AG09319 (cell line): ENCODE results near the gene MMADHC.

Experiments used
- DNase-seq: peaks from one replicate; pipeline ENCODE4 v3.0.0-alpha.2; 2010; ENCODE audit warnings: low read depth; ENCODE audit errors: extremely low read depth
- CTCF ChIP-seq: IDR thresholded peaks from 2 replicates; pipeline ENCODE4 v1.5.1; 2011; ENCODE audit warnings: low read depth, mild to moderate bottlenecking, inconsistent platforms, low read length, moderate library complexity

MMADHC gene

DNA sequence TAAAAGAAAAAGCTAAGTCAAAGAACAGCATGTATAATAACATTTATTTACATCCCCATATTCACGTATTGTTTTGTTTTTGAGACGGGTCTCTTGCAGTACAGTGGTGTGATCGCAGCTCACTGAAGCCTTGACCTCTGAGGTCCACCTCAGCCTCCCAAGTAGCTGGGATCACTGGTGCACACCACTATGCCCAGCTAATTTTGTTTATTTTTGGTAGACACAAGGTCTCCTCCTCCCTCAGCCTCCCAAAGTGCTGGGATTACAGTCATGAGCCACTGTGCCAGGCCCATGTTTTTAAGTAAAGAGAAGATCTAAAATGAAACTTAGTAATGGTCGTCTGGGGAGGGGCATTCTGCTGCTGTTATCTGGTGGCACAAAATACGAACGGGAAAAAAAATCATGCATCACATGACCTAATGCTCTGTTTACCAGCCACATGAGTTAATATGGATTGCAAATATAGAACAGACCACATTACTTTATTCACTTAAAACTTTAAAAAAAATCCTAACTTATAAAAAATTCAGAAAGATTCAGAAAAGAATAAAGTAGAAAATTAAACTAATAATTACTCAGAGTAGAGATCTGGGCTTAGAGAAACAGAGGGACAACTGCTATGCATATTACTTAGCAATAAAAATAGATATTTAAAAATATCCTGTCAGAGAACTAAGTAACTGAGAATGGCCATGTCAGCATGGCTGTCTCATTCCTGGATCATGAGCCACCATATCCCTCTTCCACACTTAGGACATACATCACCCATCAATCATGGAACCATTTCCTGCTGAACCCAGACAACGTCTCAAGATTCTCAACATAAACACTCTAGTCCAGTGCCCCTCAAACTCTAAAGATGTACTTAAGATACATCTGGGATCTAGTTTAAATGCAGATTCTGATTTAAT lies 7.3 kb downstream of the MMADHC start:
- no peak for TF ChIP-seq CTCF
- DNase-seq = no peak

GRCh38 chr2:149577269-149577668 lies 10.3 kb downstream of the MMADHC start:
- no peak for DNase-seq
- TF ChIP-seq CTCF = no peak

DNA sequence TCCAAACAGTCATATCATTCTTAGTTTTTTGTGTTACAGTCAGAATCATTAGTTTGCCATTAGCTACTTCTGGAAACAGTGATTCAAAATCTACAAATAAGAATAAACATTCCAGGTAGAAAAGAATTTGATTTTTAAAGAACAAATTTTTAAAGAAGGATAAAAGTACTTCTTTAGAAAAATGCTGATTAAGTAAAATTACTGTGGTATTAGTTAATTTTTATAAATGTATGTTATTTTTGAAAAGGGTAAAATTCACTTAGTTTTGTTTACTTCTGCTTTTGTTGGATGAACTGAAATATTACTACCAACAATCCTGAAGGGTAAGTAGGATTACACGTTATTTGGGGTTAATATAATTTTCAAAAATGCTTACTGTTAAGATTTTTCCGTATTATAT lies 11.8 kb downstream of the MMADHC start:
- no peak for TF ChIP-seq CTCF
- no peak for DNase-seq

DNA sequence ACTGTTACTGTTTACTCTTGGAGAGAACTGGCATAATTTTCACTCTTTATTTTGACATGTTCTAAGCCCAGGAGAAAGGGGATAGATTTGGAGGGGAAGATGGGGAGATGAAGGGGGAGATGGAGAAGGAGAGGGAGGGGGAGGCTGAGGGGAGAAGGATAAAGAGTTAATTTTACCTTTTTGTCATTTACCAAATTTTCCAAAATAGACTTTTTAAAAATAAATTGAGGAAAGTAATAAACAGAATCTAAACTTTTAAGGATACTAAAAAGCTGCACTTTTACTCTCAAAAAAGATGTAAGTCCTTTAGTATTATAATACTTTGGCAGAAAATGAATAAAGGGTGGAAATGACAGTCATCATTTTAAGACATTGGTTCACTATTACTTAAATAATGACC lies 12.3 kb downstream of the MMADHC start:
- no peak for DNase-seq
- no peak for TF ChIP-seq CTCF

DNA sequence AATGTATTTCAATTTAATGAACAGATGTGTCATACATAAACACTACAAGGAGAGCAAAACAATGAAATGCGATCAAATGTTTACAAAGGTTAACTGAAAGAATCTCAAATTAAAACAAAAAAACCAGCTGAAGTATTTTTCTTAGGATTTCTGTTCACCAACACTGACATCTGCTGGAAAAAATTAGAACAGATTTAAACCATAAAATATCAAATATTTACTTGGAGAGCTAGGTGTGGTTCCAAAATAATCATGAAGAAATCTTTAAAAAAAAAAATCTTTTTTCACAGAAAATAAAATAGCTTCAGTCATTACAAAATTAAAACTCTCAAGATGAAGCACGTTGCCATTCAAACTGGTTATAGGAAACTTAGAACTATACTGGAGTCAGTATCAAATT lies 13.8 kb downstream of the MMADHC start:
- no peak for DNase-seq
- TF ChIP-seq CTCF = peak; percentile 39

GRCh38 chr2:149572102-149572953 lies 15.2 kb downstream of the MMADHC start:
- no peak for DNase-seq
- no peak for TF ChIP-seq CTCF

- no peak for TF ChIP-seq CTCF
- DNase-seq = no peak
These were observed 19.4 kb downstream of the MMADHC start for GRCh38 chr2:149568138-149568537.
